HG03565 (cell line): ENCODE measurements around the gene NUP37.
"Not testable (repeated sequence)": the region's sequence is repeated elsewhere in the genome, so short reads cannot be mapped to it uniquely, and the experiment has no call there.

Source experiments
- ATAC-seq: cut with Tn5 transposase; IDR thresholded peaks from one replicate; pipeline ENCODE4 v1.9.1; 2021; ENCODE audit warnings: mild to moderate bottlenecking, moderate library complexity; ENCODE audit not compliant: unreplicated experiment

Gene NUP37

DNA sequence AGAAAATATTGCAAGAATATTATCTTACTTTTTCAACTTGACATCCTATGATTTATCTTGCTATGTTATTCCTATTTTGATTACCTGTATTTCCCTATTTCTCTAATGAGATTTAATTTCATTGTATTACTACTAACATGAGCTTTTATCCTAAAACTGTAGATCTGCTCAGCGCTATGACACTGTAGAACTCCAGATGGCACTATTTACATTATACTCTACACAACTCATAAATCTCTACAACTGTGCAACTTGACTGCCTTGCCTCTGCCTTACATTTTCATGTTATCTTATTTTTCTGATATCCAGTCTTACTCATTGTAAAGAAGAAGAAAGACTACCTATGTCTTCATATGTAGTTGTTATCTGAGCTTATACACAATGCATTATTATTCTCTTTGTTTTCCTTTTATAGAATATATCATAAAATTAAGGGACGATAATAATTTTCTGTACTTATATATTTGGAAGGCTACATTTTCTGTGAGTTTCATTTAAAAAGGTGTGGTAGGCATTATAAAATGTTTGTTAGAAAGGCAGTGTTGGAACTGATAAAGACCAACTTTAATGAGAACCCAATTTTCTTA, 24.1 kb downstream of the NUP37 start:
- ATAC-seq = no peak

GRCh38 chr12:102093319-102093718, 26.6 kb downstream of the NUP37 start:
- no peak for ATAC-seq

- not testable (repeated sequence) for ATAC-seq
These were observed 30.6 kb downstream of the NUP37 start for GRCh38 chr12:102089228-102089835.

GRCh38 chr12:102080842-102081241, 39.1 kb downstream of the NUP37 start:
- no peak for ATAC-seq

GRCh38 chr12:102072092-102072491, 47.8 kb downstream of the NUP37 start:
- not testable (repeated sequence) for ATAC-seq

- no peak for ATAC-seq
These were observed 50.2 kb downstream of the NUP37 start for GRCh38 chr12:102069707-102070106.

- ATAC-seq = no peak
These were observed 52.2 kb downstream of the NUP37 start for GRCh38 chr12:102067574-102068258.

- no peak for ATAC-seq
These were observed 55.4 kb downstream of the NUP37 start for GRCh38 chr12:102064476-102064875.

DNA sequence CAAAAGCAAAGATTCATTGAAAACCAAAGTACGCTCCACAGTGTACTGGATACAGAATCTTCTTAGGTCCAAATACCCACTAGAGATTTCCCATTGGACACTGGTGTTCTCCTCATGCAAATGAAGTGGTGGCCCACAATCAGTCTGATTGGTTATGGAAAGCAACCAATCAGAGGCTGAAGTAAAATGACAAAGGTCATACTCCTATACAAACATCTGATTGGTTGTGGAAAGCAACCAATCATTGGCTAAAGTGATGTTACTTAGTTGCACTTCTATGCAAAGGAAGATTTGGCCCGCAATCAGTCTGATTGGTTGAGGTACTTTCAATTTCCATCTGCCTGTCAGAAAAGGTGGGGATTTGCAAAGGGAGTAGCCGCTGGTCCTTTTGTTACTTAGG, 56.8 kb downstream of the NUP37 start:
- ATAC-seq = no peak

- ATAC-seq = no peak
These were observed 57.5 kb downstream of the NUP37 start for GRCh38 chr12:102062419-102062806.

- ATAC-seq = peak; percentile 87
These were observed 58.1 kb downstream of the NUP37 start, which contains the start of gene WASHC3 for GRCh38 chr12:102061560-102062418. Gene WASHC3 (minus strand): TSS chr12:102061991. CDS start chr12:102061962, 29 bp downstream.

GRCh38 chr12:102061096-102061559, 58.8 kb downstream of the NUP37 start:
- peak; percentile 29 for ATAC-seq

DNA sequence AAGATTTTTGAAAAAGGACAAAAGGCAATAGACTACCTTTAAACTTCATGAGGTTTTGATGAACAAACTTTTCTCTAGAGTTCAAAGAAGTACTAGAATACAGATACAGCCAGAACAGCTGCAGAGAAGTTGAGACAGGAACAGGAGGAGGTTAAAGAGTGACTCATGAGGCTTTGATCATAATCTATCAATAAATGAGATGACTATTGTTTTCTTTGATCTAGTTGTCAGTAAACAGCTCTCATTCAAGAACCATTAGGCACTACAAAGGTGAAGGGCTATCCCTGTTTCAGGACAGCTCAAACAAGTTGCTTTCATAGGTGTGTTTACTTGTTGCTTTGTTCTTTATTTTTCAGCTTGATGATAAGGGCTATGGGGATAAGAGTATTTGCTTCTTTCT, 60.6 kb downstream of the NUP37 start:
- ATAC-seq = no peak

DNA sequence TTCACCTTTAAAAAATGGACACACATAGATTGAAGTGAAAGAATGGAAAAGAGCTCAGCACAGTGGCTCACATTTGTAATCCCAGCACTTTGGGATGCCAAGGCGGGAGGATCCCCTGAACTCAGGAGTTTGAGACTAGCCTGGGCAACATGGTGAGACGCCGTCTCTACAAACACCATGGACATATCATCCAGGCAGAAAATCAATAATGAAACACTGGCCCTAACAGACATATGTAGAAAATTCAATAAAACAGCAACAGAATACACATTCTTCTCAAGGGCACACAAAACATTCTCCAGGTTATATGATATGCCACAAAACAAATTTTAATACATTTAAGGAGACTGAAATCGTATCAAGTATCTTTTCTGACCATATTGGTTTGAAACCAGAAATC, 65.6 kb downstream of the NUP37 start:
- no peak for ATAC-seq

DNA sequence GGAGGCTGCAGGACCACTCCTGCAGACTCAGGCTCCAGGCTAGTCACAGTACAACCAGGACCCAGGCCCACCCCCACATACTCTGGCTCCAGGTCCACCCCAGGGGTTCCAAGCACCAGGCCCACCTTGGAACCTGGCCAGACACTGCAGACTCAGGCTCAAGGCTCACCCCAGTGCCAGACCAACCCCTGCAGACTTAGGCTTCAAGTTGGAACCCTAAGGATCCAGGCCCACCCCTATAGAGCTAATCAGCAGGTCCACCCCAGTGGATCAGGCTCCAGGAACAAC, 66.9 kb downstream of the NUP37 start:
- no peak for ATAC-seq

DNA sequence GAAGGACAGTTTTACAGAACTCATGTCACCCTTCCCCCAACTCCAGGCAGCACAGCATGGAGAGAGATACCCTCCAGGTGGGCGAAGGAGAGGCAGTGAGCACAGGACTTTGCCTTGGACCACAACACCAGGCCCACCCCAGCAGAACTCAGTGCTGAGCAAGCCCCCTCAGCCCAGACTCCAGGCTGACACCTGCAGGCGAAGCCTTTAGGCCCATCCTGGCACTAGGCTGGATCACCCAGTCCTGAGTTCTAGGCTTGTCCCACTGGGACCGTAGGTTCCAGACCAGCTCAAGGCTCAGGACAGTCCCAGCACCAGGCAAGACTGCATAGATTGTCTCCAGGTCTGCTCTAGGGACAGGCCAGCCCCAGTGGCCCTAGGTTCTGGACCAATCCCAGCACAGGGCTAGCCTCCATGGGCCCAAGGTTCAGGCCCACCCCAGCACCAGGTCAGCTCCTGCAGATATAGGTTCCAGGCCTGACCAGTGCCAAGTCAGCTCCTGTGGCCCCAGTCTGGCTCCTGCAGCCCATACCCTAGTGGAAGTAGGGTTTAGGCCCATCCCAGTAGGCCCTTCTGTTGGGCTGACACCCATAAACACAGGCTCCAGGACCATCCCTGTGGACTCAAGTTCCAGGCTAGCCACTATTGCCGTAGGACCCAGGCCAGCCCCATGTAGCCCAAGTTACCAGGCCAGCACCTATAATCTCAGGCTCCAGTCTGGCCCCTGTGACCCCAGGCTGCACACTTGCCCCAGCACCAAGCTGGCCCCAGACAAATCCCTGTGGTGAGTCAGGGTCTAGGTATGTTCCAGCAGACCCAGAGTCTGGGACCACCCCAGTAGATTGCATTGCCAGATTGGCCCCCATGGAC, 67.5 kb downstream of the NUP37 start:
- ATAC-seq = no peak

- no peak for ATAC-seq
These were observed 68.4 kb downstream of the NUP37 start for GRCh38 chr12:102051431-102051965.

GRCh38 chr12:102050660-102051430, 69.1 kb downstream of the NUP37 start:
- no peak for ATAC-seq

GRCh38 chr12:102043928-102044327, 76.0 kb downstream of the NUP37 start:
- peak; percentile 63 for ATAC-seq
